A549 (cell line): ENCODE results near the gene MAGI1. TPM values are rescaled to one million over a fixed set of nuclear protein-coding genes. Genes with fewer than 3 reads are reported as not detected.

ENCODE experiments used
- ATAC-seq, 2 experiments: fragments of 200-7000 bp in 1 of 2; fragments of >200 bp in 1 of 2; cut with Nextera tagmentation in 1 of 2; cut with Tn5 transposase in 1 of 2; 3 replicates each; pipeline versions ENCODE4 v1.8.0 to v1.9.1; 2018 to 2020; ENCODE audit warnings: mild to moderate bottlenecking in 1 of 2, moderate library complexity in 1 of 2
- CTCF ChIA-PET: fragments of 300-600 bp; sonication (Branson Sonifier 250); formaldehyde crosslinking; extraction: SDS; loops from one replicate; lab custom pipeline; 2021; ENCODE audit warnings: antibody characterized with exemption, inconsistent platforms; lab: Yijun Ruan, JAX
- POLR2A ChIA-PET: fragments of 350-600 bp; formaldehyde crosslinking; extraction: SDS; loops from one replicate; lab custom pipeline; 2021; ENCODE audit warnings: antibody characterized with exemption, inconsistent platforms; lab: Yijun Ruan, JAX
- DNase-seq, 2 experiments: peaks; one replicate each; pipeline versions ENCODE4 v3.0.0 to v3.0.0-alpha.2; 2011 to 2016; ENCODE audit warnings: low read depth in 1 of 2, low spot score in 1 of 2
- FAIRE-seq: peaks from 2 replicates; lab custom pipeline; 2011; peaks lifted over from hg19 to GRCh38; lab: Jason Lieb, UNC
- H3K27ac ChIP-seq, 2 experiments: fragments of >200 bp; sonication (Bioruptor Twin); formaldehyde crosslinking; 3 replicates each; pipeline ENCODE4 v1.5.1; 2016 to 2017
- H3K4me1 ChIP-seq: fragments of >200 bp; sonication (Bioruptor Twin); formaldehyde crosslinking; 3 replicates; pipeline ENCODE4 v1.6.1; 2016
- H3K4me2 ChIP-seq: fragments of >200 bp; sonication (Bioruptor Twin); formaldehyde crosslinking; 3 replicates; pipeline ENCODE4 v1.6.1; 2016
- H3K4me3 ChIP-seq: fragments of >200 bp; sonication (Bioruptor Twin); formaldehyde crosslinking; 3 replicates; pipeline ENCODE4 v1.5.1; 2016
- H3K9me3 ChIP-seq: fragments of >200 bp; sonication (Bioruptor Twin); formaldehyde crosslinking; 3 replicates; pipeline ENCODE4 v1.6.1; 2016
- ATOH8 ChIP-seq: fragments of 250-450 bp; sonication (Bioruptor Pico); IDR thresholded peaks from 2 replicates; pipeline ENCODE4 v1.5.0; 2020; ENCODE audit warnings: low read depth, mild to moderate bottlenecking, moderate library complexity
- BCL3 ChIP-seq: fragments of >200 bp; sonication (Bioruptor Twin); formaldehyde crosslinking; IDR thresholded peaks from 3 replicates; pipeline ENCODE4 v1.6.1; 2016
- BHLHE40 ChIP-seq: IDR thresholded peaks from 2 replicates; pipeline ENCODE4 v1.6.1; 2012; ENCODE audit warnings: low read depth, low read length, inconsistent platforms
- CBX8 ChIP-seq: fragments of 200-600 bp; sonication (generic); IDR thresholded peaks from 2 replicates; pipeline ENCODE4 v1.6.1; 2016
- CHD4 ChIP-seq: fragments of 200-600 bp; sonication (generic); IDR thresholded peaks from 2 replicates; pipeline ENCODE4 v1.6.1; 2016; ENCODE audit warnings: antibody characterized with exemption, mild to moderate bottlenecking, borderline replicate concordance
- CTCF ChIP-seq: fragments of >200 bp; sonication (Bioruptor Twin); formaldehyde crosslinking; IDR thresholded peaks from 3 replicates; pipeline ENCODE4 v1.5.1; 2016
- EHF ChIP-seq: fragments of 250-450 bp; sonication (Bioruptor Pico); IDR thresholded peaks from 2 replicates; pipeline ENCODE4 v1.5.0; 2020; ENCODE audit warnings: mild to moderate bottlenecking
- GATA3 ChIP-seq: IDR thresholded peaks from 2 replicates; pipeline ENCODE4 v1.6.1; 2012; ENCODE audit warnings: borderline replicate concordance
- HEYL ChIP-seq: fragments of 250-450 bp; sonication (Bioruptor Pico); IDR thresholded peaks from 2 replicates; pipeline ENCODE4 v1.8.0; 2021; ENCODE audit warnings: mild to moderate bottlenecking, moderate library complexity
- HMGXB4 ChIP-seq: fragments of 250-450 bp; sonication (Bioruptor Pico); IDR thresholded peaks from 2 replicates; pipeline ENCODE4 v1.5.0; 2021; ENCODE audit warnings: mild to moderate bottlenecking, moderate library complexity, borderline replicate concordance
- HOXA7 ChIP-seq: fragments of 250-450 bp; sonication (Bioruptor Pico); IDR thresholded peaks from 2 replicates; pipeline ENCODE4 v1.5.0; 2020; ENCODE audit warnings: mild to moderate bottlenecking, moderate library complexity
- JUN ChIP-seq, 2 experiments: fragments of >200 bp; sonication (Bioruptor Twin); formaldehyde crosslinking; IDR thresholded peaks; 2 replicates in 1 of 2; 3 replicates in 1 of 2; pipeline ENCODE4 v1.6.1; 2016 to 2017
- MAZ ChIP-seq: fragments of 150-350 bp; IDR thresholded peaks from 2 replicates; pipeline ENCODE4 v1.6.1; 2014; ENCODE audit warnings: antibody characterized with exemption, low read depth, low read length, borderline replicate concordance
- PHF8 ChIP-seq: fragments of 200-600 bp; sonication (generic); IDR thresholded peaks from 2 replicates; pipeline ENCODE4 v1.6.1; 2016; ENCODE audit warnings: low read depth, mild to moderate bottlenecking, antibody characterized with exemption, moderate library complexity, borderline replicate concordance
- POLR2AphosphoS2 ChIP-seq: conservative IDR thresholded peaks from 2 replicates; pipeline ENCODE4 v1.6.1; 2012; ENCODE audit warnings: low read length, improper control_type of control experiment, inconsistent platforms
- RCOR1 ChIP-seq: fragments of 150-350 bp; IDR thresholded peaks from 2 replicates; pipeline ENCODE4 v1.6.1; 2014; ENCODE audit warnings: antibody characterized with exemption, low read length, low read depth
- RNF2 ChIP-seq: fragments of 200-600 bp; sonication (generic); IDR thresholded peaks from 2 replicates; pipeline ENCODE4 v1.6.1; 2016; ENCODE audit warnings: low read depth, mild to moderate bottlenecking, antibody characterized with exemption, moderate library complexity, borderline replicate concordance
- SMC3 ChIP-seq: fragments of >200 bp; sonication (Bioruptor Twin); formaldehyde crosslinking; IDR thresholded peaks from 3 replicates; pipeline ENCODE4 v1.6.1; 2018; ENCODE audit warnings: inconsistent platforms
- SREBF2 ChIP-seq: fragments of 450-650 bp; IDR thresholded peaks from 2 replicates; pipeline ENCODE4 v1.6.1; 2014; ENCODE audit warnings: mild to moderate bottlenecking, moderate library complexity
- ZC3H11A ChIP-seq: fragments of 450-650 bp; IDR thresholded peaks from 2 replicates; pipeline ENCODE4 v1.6.1; 2014; ENCODE audit warnings: antibody characterized with exemption, mild to moderate bottlenecking
- ZSCAN20 ChIP-seq: fragments of 250-450 bp; sonication (Bioruptor Pico); IDR thresholded peaks from 2 replicates; pipeline ENCODE4 v1.8.0; 2022; ENCODE audit warnings: mild to moderate bottlenecking, moderate library complexity
- WGBS: methylation state at CpG from one replicate; pipeline ENCODE4 v1.1.6; 2017; ENCODE audit errors: missing lambda C conversion rate; 5-methylcytosine and 5-hydroxymethylcytosine counted together
- polyA plus RNA-seq, 4 experiments: library from polyadenylated mRNA; depleted of rRNA in 3 of 4; stranded (reverse); fragments of >200 nt; fragmentation: RNase III in 1 of 4; extraction: RNeasy Plus Mini Kit Qiagen cat#74134 plus additional on column Dnase treatment in 1 of 4; gene quantifications; 2 replicates in 3 of 4; 3 replicates in 1 of 4; pipeline ENCODE4 v1.2.3, GENCODE V29; 2011 to 2017

Gene MAGI1
- polyA plus RNA-seq, 2 of the 4 experiments (the other 2 are of a cell fraction): 4.7 to 6.6 TPM

- no peaks in the 10 kb centered on the region for H3K4me1 ChIP-seq
- DNase-seq: no peak
- no peak overlapping the region for H3K27ac ChIP-seq
- ATAC-seq: no peak
- WGBS: 68% methylated on average over 3 of the region's 3 CpGs
- TF ChIP-seq SREBF2 (no peak), BCL3 (no peak), CTCF (no peak), HMGXB4 (CRISPR knock-in tag) (no peak), HEYL (CRISPR knock-in tag) (no peak), CBX8 (no peak), RCOR1 (no peak), ATOH8 (CRISPR knock-in tag) (no peak), ZC3H11A (no peak), JUN (IDR thresholded peaks at IDR 0.05) (no peak), BHLHE40 (no peak), CHD4 (no peak), EHF (CRISPR knock-in tag) (no peak), RNF2 (no peak), ZSCAN20 (CRISPR knock-in tag) (no peak), POLR2AphosphoS2 (no peak)
- no peaks in the 10 kb centered on the region for H3K9me3 ChIP-seq
- H3K4me2 ChIP-seq: no peak overlapping the region
- CTCF ChIA-PET: interaction anchor here (0.6 kb wide), 1 partner anchor 20 kb away, joined by 3 read pairs; no protein-coding TSS in a partner anchor
- POLR2A ChIA-PET: no interaction called here
- no peak overlapping the region for H3K4me3 ChIP-seq
- no peak for FAIRE-seq
Measured at GRCh38 chr3:65734382-65734781, 304.3 kb downstream of the MAGI1 start.

- 84% methylated on average over 1 of the region's 1 CpG for WGBS
- no peaks in the 10 kb centered on the region for H3K4me1 ChIP-seq
- H3K27ac ChIP-seq: no peak overlapping the region
- no peak overlapping the region for H3K4me3 ChIP-seq
- no peak for ATAC-seq
- no peak for TF ChIP-seq HOXA7 (CRISPR knock-in tag)
- TF ChIP-seq HEYL (CRISPR knock-in tag): no peak
- TF ChIP-seq MAZ: no peak
- TF ChIP-seq ZSCAN20 (CRISPR knock-in tag): no peak
- TF ChIP-seq PHF8: no peak
- no peak for TF ChIP-seq BCL3
- TF ChIP-seq SMC3: no peak
- no peak for TF ChIP-seq GATA3
- no peak for TF ChIP-seq CBX8
- H3K9me3 ChIP-seq: no peaks in the 10 kb centered on the region
- H3K4me2 ChIP-seq: no peak overlapping the region
- FAIRE-seq: no peak
- DNase-seq: no peak
- POLR2A ChIA-PET: no interaction called here
- CTCF ChIA-PET: no interaction called here
Measured at GRCh38 chr3:65733459-65733858, 305.3 kb downstream of the MAGI1 start.
